ENCODE results near the gene DUT.
"Not testable (repeated sequence)": the region's sequence is repeated elsewhere in the genome, so short reads cannot be mapped to it uniquely, and the experiment has no call there.

Gene DUT

DNA sequence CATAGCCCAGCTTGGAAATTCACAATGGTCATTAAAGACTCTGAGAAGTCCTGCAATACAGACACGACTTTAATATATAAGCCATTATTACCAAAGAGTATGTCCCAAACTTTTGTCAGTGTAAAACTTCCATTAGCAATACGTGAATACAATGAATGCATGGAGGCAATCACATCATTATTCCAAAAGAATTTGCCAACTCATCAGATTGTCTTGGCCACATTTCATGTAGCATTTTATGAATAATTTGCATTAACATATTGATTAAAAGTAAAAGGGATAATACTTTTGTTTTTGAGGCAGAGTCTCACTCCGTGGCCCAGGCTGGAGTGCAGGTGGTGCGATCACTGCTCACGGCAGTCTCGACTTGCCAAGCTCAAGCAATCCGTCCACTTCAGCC, 7.9 kb upstream of the DUT start:
- DNase-seq (ENCODE audit: low read depth in 1 of 2, low spot score in 1 of 2), result no peak
- H3K27ac ChIP-seq (replicated peaks), result no peak overlapping the region
- TF ChIP-seq SPI1 (IDR thresholded peaks at IDR 0.05; ENCODE audit: borderline replicate concordance, low read depth), result no peak
- no peak for TF ChIP-seq POLR2AphosphoS5 (IDR thresholded peaks at IDR 0.05; ENCODE audit: low read depth)

DNA sequence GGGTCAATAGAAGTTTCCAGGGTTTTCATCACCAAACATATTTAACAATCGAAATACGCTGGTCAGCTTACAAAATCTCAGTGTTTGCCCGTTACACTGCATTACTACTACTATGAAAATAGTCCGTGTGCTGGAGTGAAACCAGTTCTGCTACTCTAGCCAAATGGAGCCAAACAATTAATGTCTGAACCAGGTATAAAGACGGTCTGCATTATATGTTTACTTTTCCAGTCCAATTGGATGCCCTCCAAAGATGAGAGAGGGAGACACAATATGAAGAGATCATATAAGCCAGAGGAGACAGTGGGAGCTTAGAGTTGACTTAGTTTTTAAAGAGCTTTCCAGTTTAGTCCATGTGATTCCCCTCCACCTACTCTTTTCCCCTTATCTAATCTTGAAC, 6.3 kb upstream of the DUT start:
- Histone ChIP-seq H3K4me3 (replicated peaks; ENCODE audit: insufficient read depth, low read length) (no peak overlapping the region), H3K27ac (replicated peaks) (no peak overlapping the region), H3K27me3 (ENCODE audit: insufficient read depth, poor library complexity, severe bottlenecking) (no peaks in the 10 kb centered on the region)
- TF ChIP-seq SPI1 (IDR thresholded peaks at IDR 0.05; ENCODE audit: borderline replicate concordance, low read depth), result no peak
- no peak for TF ChIP-seq POLR2AphosphoS5 (IDR thresholded peaks at IDR 0.05; ENCODE audit: low read depth)
- TF ChIP-seq GABPA (IDR thresholded peaks at IDR 0.05; ENCODE audit: low read depth), result no peak
- TF ChIP-seq, protein P1, sequence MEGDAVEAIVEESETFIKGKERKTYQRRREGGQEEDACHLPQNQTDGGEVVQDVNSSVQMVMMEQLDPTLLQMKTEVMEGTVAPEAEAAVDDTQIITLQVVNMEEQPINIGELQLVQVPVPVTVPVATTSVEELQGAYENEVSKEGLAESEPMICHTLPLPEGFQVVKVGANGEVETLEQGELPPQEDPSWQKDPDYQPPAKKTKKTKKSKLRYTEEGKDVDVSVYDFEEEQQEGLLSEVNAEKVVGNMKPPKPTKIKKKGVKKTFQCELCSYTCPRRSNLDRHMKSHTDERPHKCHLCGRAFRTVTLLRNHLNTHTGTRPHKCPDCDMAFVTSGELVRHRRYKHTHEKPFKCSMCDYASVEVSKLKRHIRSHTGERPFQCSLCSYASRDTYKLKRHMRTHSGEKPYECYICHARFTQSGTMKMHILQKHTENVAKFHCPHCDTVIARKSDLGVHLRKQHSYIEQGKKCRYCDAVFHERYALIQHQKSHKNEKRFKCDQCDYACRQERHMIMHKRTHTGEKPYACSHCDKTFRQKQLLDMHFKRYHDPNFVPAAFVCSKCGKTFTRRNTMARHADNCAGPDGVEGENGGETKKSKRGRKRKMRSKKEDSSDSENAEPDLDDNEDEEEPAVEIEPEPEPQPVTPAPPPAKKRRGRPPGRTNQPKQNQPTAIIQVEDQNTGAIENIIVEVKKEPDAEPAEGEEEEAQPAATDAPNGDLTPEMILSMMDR (IDR thresholded peaks at IDR 0.05; ENCODE audit: insufficient read depth, low read length), result no peak
- TF ChIP-seq, protein P2, sequence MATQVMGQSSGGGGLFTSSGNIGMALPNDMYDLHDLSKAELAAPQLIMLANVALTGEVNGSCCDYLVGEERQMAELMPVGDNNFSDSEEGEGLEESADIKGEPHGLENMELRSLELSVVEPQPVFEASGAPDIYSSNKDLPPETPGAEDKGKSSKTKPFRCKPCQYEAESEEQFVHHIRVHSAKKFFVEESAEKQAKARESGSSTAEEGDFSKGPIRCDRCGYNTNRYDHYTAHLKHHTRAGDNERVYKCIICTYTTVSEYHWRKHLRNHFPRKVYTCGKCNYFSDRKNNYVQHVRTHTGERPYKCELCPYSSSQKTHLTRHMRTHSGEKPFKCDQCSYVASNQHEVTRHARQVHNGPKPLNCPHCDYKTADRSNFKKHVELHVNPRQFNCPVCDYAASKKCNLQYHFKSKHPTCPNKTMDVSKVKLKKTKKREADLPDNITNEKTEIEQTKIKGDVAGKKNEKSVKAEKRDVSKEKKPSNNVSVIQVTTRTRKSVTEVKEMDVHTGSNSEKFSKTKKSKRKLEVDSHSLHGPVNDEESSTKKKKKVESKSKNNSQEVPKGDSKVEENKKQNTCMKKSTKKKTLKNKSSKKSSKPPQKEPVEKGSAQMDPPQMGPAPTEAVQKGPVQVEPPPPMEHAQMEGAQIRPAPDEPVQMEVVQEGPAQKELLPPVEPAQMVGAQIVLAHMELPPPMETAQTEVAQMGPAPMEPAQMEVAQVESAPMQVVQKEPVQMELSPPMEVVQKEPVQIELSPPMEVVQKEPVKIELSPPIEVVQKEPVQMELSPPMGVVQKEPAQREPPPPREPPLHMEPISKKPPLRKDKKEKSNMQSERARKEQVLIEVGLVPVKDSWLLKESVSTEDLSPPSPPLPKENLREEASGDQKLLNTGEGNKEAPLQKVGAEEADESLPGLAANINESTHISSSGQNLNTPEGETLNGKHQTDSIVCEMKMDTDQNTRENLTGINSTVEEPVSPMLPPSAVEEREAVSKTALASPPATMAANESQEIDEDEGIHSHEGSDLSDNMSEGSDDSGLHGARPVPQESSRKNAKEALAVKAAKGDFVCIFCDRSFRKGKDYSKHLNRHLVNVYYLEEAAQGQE (IDR thresholded peaks at IDR 0.05; ENCODE audit: insufficient replicate concordance, low read depth), result no peak
- DNase-seq (ENCODE audit: low read depth in 1 of 2, low spot score in 1 of 2), result no peak

More for the DNA sequence above, 7.9 kb upstream of the DUT start:
- no peaks in the 10 kb centered on the region for H3K27me3 ChIP-seq (ENCODE audit: insufficient read depth, poor library complexity, severe bottlenecking)
- H3K4me3 ChIP-seq (replicated peaks; ENCODE audit: insufficient read depth, low read length), result no peak overlapping the region

DNA sequence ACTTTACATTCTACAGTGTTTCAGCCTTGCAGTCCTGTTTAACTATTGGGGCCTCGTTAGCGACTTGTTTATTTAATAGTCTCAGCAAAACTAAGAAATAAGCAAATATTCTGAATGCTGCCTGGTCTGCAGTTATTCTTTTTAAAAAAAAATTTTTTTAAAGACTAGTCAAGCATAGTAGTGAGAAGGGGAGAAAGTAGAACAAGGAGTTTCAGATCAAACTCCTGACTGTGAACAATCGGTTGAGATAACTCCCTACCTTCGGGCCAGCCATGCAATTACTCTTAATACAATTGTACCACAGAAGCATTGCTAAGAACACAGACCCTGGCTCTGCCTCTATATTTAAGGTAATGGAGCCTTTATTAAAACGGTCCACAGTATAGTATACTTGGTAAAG, 5.8 kb upstream of the DUT start:
- Histone ChIP-seq H3K27ac (replicated peaks) (no peak overlapping the region), H3K27me3 (ENCODE audit: insufficient read depth, poor library complexity, severe bottlenecking) (no peaks in the 10 kb centered on the region), H3K4me3 (replicated peaks; ENCODE audit: insufficient read depth, low read length) (no peak overlapping the region)
- no peak for DNase-seq (ENCODE audit: low read depth in 1 of 2, low spot score in 1 of 2)
- TF ChIP-seq, protein P2 (IDR thresholded peaks at IDR 0.05; ENCODE audit: insufficient replicate concordance, low read depth), result no peak
- no peak for TF ChIP-seq GABPA (IDR thresholded peaks at IDR 0.05; ENCODE audit: low read depth)
- TF ChIP-seq SPI1 (IDR thresholded peaks at IDR 0.05; ENCODE audit: borderline replicate concordance, low read depth), result no peak
- TF ChIP-seq, protein P1 (IDR thresholded peaks at IDR 0.05; ENCODE audit: insufficient read depth, low read length), result no peak
- TF ChIP-seq POLR2AphosphoS5 (IDR thresholded peaks at IDR 0.05; ENCODE audit: low read depth), result no peak

DNA sequence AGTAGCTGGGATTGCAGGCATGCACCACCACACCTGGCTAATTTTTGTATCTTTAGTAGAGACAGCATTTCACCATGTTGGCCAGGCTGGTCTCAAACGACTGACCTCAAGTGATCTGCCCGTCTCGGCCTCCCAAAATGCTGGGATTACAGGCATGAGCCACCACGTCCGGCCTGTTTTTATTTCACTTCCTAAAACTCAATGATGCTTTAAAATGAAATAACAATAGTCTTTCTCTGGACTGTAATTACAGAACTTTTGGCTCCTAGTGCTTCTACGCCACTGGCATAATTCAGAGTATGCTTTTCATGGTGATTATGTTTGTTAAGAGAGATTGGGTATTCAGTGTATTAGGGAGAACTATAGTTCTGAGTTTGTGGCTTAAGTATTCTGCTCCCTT, 5.0 kb upstream of the DUT start:
- not testable (repeated sequence) for H3K27ac ChIP-seq (replicated peaks); DNase-seq (ENCODE audit: low read depth in 1 of 2, low spot score in 1 of 2); H3K27me3 ChIP-seq (ENCODE audit: insufficient read depth, poor library complexity, severe bottlenecking); H3K4me3 ChIP-seq (replicated peaks; ENCODE audit: insufficient read depth, low read length)

DNA sequence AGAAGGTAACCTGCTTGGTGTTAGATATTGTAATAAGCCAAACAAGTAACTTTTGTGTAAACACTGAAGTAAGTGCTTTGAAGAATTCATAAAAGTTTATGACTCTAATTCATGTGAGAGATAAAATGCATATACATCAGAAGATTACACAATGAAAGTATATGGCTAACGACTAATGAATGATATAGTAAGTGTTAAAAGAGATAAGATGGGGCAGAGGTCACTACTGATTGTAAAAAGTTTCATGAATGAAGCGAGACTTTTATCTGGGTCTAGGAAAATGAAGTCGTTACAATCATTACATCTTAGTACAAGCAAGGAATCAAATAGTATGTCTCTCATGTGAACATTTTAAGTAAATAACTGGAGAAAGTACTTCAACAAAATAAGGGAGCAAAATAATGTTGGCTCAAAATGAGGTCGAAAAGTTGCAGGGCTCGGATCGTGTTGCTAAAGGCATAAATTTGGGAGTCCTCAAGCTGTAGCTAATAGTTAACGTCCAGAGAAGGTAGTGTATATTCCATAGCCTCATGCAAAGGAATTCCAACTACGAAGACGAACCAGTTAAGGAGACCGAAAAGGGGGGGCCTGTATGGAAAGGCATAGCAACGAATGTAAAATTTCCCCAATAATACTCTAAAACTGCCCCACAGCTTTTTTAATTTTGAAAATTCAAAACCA, 984 bp upstream of the DUT start:
- no peak for TF ChIP-seq GABPA (IDR thresholded peaks at IDR 0.05; ENCODE audit: low read depth)
- TF ChIP-seq, protein P1 (IDR thresholded peaks at IDR 0.05; ENCODE audit: insufficient read depth, low read length), result no peak
- TF ChIP-seq, protein P2 (IDR thresholded peaks at IDR 0.05; ENCODE audit: insufficient replicate concordance, low read depth), result no peak
- TF ChIP-seq POLR2AphosphoS5 (IDR thresholded peaks at IDR 0.05; ENCODE audit: low read depth), result no peak
- no peak for TF ChIP-seq SPI1 (IDR thresholded peaks at IDR 0.05; ENCODE audit: borderline replicate concordance, low read depth)
- no peaks in the 10 kb centered on the region for H3K27me3 ChIP-seq (ENCODE audit: insufficient read depth, poor library complexity, severe bottlenecking)
- no peak for DNase-seq (ENCODE audit: low read depth in 1 of 2, low spot score in 1 of 2)
- H3K27ac ChIP-seq (replicated peaks), result peak overlapping the region; percentile 93
- H3K4me3 ChIP-seq (replicated peaks; ENCODE audit: insufficient read depth, low read length), result peak overlapping the region; percentile 76
